Measurements from ENCODE around the gene CCNL2. TPM values are rescaled to one million over a fixed set of nuclear protein-coding genes. Genes with fewer than 3 reads are reported as not detected.

CCNL2 gene
- total and polyA plus RNA-seq, 2 donors (not counting 1 experiment from before 2014, with no cell fraction given), result 263 to 347 TPM

DNA sequence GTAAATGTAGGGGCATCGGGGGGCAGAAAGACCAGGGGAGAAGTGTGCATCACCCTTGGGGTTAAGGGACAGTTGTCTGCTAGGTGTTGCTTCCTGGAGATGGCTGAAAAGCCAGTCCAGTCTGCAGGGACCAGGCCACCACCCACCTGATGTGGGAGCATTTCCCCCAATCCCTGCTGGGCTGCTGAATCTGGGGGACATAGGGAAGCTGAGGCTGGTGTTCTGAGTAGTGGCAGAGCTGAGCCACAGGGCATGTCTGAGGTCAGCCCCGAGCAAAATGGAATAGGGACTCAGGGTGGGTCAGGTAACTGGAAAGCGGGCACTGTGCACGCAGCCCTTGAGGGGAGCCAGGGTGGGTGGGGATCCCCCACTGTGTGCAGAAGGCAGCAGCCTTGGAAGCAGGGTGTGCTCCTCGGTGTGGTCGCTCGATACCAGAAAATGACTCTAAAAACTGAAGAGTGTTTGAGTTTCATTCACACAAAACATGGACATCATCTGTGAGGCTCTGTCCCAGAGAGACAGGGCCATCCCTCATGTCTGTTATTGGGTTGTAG is 2.4 kb upstream of the CCNL2 start:
- H3K4me3 Mint-ChIP-seq, result peak overlapping the region; percentile 94
- intact Hi-C loops (cut with micrococcal nuclease), result no loop called here
- H3K27ac ChIP-seq (ENCODE audit: low read length in 2 of 2), result no peak overlapping the region
- no peak overlapping the region for H3K4me3 ChIP-seq (ENCODE audit: control extremely low read depth in 1 of 5, extremely low read depth in 1 of 5, insufficient read depth in 1 of 5, low read depth in 2 of 5, low read length in 4 of 5)
- no peak overlapping the region for H3K4me2 ChIP-seq (replicated peaks; ENCODE audit: low read depth, low read length, poor library complexity, severe bottlenecking)
- H3K27me3 Mint-ChIP-seq, result no peaks in the 10 kb centered on the region
- ATAC-seq (ENCODE audit: low read depth) (no peak), DNase-seq (no peak)
- H3K4me1 ChIP-seq (ENCODE audit: control insufficient read depth in 2 of 2, insufficient read depth in 2 of 2, low read length in 2 of 2), result peaks cover 34 to 41% of the 10 kb centered on the region in 2 donors
- peaks cover 61% of the 10 kb centered on the region for H3K79me2 ChIP-seq (ENCODE audit: control insufficient read depth, insufficient read depth, low read length)
- ChIA-PET CTCF (no interaction called here), POLR2A (no interaction called here)
- H3K9me3 ChIP-seq (ENCODE audit: control extremely low read depth in 1 of 3, control insufficient read depth in 2 of 3, insufficient read depth in 1 of 3, low read length in 2 of 3), result no peaks in the 10 kb centered on the region
- WGBS (ENCODE audit: insufficient coverage), result 95% methylated on average over 6 of the region's 7 CpGs
- no peaks in the 10 kb centered on the region for H3K27me3 ChIP-seq (replicated peaks in 1 of 4; ENCODE audit: control extremely low read depth in 1 of 4, control insufficient read depth in 3 of 4, insufficient read depth in 4 of 4, low read length in 3 of 4)
- no peak overlapping the region for H3K9ac ChIP-seq (ENCODE audit: low read length)
- H2AFZ ChIP-seq (ENCODE audit: insufficient read depth, low read depth, low read length, poor library complexity, severe bottlenecking), result no peak overlapping the region
- H3K9me3 Mint-ChIP-seq (ENCODE audit: insufficient read depth), result no peaks in the 10 kb centered on the region
- H3K27ac Mint-ChIP-seq, result peak overlapping the region; percentile 42
- H4K20me1 ChIP-seq (ENCODE audit: control insufficient read depth, insufficient read depth, low read length, poor library complexity, severe bottlenecking), result peaks cover 22% of the 10 kb centered on the region
- peaks cover 50% of the 10 kb centered on the region for H3K4me1 Mint-ChIP-seq
- peaks cover 0 to 52% of the 10 kb centered on the region in 2 experiments for H3K36me3 ChIP-seq (replicated peaks in 1 of 2; ENCODE audit: control extremely low read depth in 1 of 2, control insufficient read depth in 1 of 2, extremely low read depth in 1 of 2, insufficient read depth in 2 of 2, low read length in 1 of 2)
- TF ChIP-seq EZH2 (IDR thresholded peaks at IDR 0.05; ENCODE audit: borderline replicate concordance, insufficient read depth, low read depth, low read length, poor library complexity, severe bottlenecking), result no peak
- TF ChIP-seq, protein P1, sequence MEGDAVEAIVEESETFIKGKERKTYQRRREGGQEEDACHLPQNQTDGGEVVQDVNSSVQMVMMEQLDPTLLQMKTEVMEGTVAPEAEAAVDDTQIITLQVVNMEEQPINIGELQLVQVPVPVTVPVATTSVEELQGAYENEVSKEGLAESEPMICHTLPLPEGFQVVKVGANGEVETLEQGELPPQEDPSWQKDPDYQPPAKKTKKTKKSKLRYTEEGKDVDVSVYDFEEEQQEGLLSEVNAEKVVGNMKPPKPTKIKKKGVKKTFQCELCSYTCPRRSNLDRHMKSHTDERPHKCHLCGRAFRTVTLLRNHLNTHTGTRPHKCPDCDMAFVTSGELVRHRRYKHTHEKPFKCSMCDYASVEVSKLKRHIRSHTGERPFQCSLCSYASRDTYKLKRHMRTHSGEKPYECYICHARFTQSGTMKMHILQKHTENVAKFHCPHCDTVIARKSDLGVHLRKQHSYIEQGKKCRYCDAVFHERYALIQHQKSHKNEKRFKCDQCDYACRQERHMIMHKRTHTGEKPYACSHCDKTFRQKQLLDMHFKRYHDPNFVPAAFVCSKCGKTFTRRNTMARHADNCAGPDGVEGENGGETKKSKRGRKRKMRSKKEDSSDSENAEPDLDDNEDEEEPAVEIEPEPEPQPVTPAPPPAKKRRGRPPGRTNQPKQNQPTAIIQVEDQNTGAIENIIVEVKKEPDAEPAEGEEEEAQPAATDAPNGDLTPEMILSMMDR (IDR thresholded peaks at IDR 0.05), result no peak
